HG03097 (cell line): Measurements from ENCODE around the gene GIMAP1.
"Not testable (repeated sequence)": the region's sequence is repeated elsewhere in the genome, so short reads cannot be mapped to it uniquely, and the experiment has no call there.

Source experiments
- ATAC-seq: cut with Tn5 transposase; IDR thresholded peaks from one replicate; pipeline ENCODE4 v1.9.1; 2021; ENCODE audit not compliant: unreplicated experiment, low FRiP score

The GIMAP1 gene

GRCh38 chr7:150716368-150716767 lies at the start of gene GIMAP1:
Gene GIMAP1, plus strand, starts transcription at chr7:150716613. Its CDS starts 2,435 bp downstream, at chr7:150719048.
- ATAC-seq, result no peak

- peak; percentile 75 for ATAC-seq
These were observed 47.9 kb upstream of the GIMAP1 start for GRCh38 chr7:150668472-150668911.

GRCh38 chr7:150668977-150669376 lies 47.4 kb upstream of the GIMAP1 start:
- no peak for ATAC-seq

- ATAC-seq, result not testable (repeated sequence)
These were observed 44.4 kb upstream of the GIMAP1 start for GRCh38 chr7:150671798-150672585.

GRCh38 chr7:150675714-150676113 lies 40.7 kb upstream of the GIMAP1 start:
- no peak for ATAC-seq

GRCh38 chr7:150676276-150676675 lies 40.1 kb upstream of the GIMAP1 start:
- ATAC-seq, result not testable (repeated sequence)

GRCh38 chr7:150676854-150677253 lies 39.6 kb upstream of the GIMAP1 start:
- ATAC-seq, result not testable (repeated sequence)

- not testable (repeated sequence) for ATAC-seq
These were observed 37.8 kb upstream of the GIMAP1 start for GRCh38 chr7:150678601-150679000.

GRCh38 chr7:150680364-150680763 lies 36.0 kb upstream of the GIMAP1 start:
- not testable (repeated sequence) for ATAC-seq

GRCh38 chr7:150685219-150686029 lies 31.0 kb upstream of the GIMAP1 start, which contains the start of gene GIMAP2:
Gene GIMAP2, plus strand, starts transcription at chr7:150685706. Its CDS starts 1,354 bp downstream, at chr7:150687060.
- peak; percentile 96 for ATAC-seq

- peak; percentile 45 for ATAC-seq
These were observed 30.3 kb upstream of the GIMAP1 start for GRCh38 chr7:150686030-150686631.

GRCh38 chr7:150688630-150689029 lies 27.8 kb upstream of the GIMAP1 start:
- ATAC-seq, result no peak

- ATAC-seq, result no peak
These were observed 20.8 kb upstream of the GIMAP1 start for GRCh38 chr7:150695654-150696053.

- ATAC-seq, result no peak
These were observed 13.2 kb upstream of the GIMAP1 start for GRCh38 chr7:150703209-150703608.

GRCh38 chr7:150715293-150715692 lies 1.1 kb upstream of the GIMAP1 start:
- no peak for ATAC-seq

GRCh38 chr7:150715738-150716137 lies 675 bp upstream of the GIMAP1 start:
- ATAC-seq, result no peak

- ATAC-seq, result no peak
These were observed 526 bp downstream of the GIMAP1 start for GRCh38 chr7:150716939-150717338.

- no peak for ATAC-seq
These were observed 1.5 kb downstream of the GIMAP1 start for GRCh38 chr7:150717814-150718420.

GRCh38 chr7:150719436-150719835 lies 3.0 kb downstream of the GIMAP1 start:
- ATAC-seq, result no peak
